Neutrophil (primary cell): ENCODE data around the gene ATP9A.
"Not testable (repeated sequence)": the region's sequence is repeated elsewhere in the genome, so short reads cannot be mapped to it uniquely, and the experiment has no call there.

Source experiments
- H3K27ac ChIP-seq: fragments of 200-600 bp; sonication (generic); 2 replicates; pipeline ENCODE4 v1.5.1; 2016; ENCODE audit warnings: mild to moderate bottlenecking, moderate library complexity
- H3K27me3 ChIP-seq: fragments of 200-600 bp; sonication (generic); 2 replicates; pipeline ENCODE4 v1.6.0; 2016; ENCODE audit warnings: mild to moderate bottlenecking
- H3K36me3 ChIP-seq: fragments of 200-600 bp; sonication (generic); 2 replicates; pipeline ENCODE4 v1.5.1; 2017
- H3K4me1 ChIP-seq, 2 experiments: fragments of 200-600 bp in 1 of 2; sonication (generic) in 1 of 2; 1 replicate in 1 of 2; 2 replicates in 1 of 2; pipeline versions ENCODE4 v1.5.1 to v1.6.1; 2013 to 2016; ENCODE audit warnings: low read depth in 1 of 2, low read length in 1 of 2, mild to moderate bottlenecking in 1 of 2, moderate library complexity in 1 of 2; ENCODE audit not compliant: control insufficient read depth in 1 of 2, insufficient read depth in 1 of 2
- H3K4me3 ChIP-seq, 2 experiments: fragments of 200-600 bp in 1 of 2; sonication (generic) in 1 of 2; 1 replicate in 1 of 2; 2 replicates in 1 of 2; pipeline ENCODE4 v1.5.1; 2013 to 2016; ENCODE audit warnings: low read depth in 1 of 2, low read length in 1 of 2, mild to moderate bottlenecking in 1 of 2, moderate library complexity in 1 of 2
- H3K9me3 ChIP-seq: fragments of 200-600 bp; sonication (generic); 2 replicates; pipeline ENCODE4 v1.5.1; 2016
- CTCF ChIP-seq: fragments of 200-600 bp; sonication (generic); IDR thresholded peaks from 2 replicates; pipeline ENCODE4 v1.5.1; 2016; ENCODE audit warnings: antibody characterized with exemption

ATP9A gene

GRCh38 chr20:51756653-51757052 lies 11.5 kb downstream of the ATP9A start:
- Histone ChIP-seq H3K4me1 (peaks cover 0 to 3% of the 10 kb centered on the region in 2 experiments), H3K27ac (no peak overlapping the region), H3K36me3 (no peaks in the 10 kb centered on the region), H3K27me3 (no peaks in the 10 kb centered on the region), H3K9me3 (no peaks in the 10 kb centered on the region), H3K4me3 (no peak overlapping the region)
- no peak for TF ChIP-seq CTCF

- H3K27ac ChIP-seq, H3K27me3 ChIP-seq, H3K4me3 ChIP-seq, H3K4me1 ChIP-seq, H3K36me3 ChIP-seq, H3K9me3 ChIP-seq: not testable (repeated sequence)
Measured at GRCh38 chr20:51753220-51753619, 15.0 kb downstream of the ATP9A start.

GRCh38 chr20:51752343-51752951 lies 15.7 kb downstream of the ATP9A start:
- H3K4me3 ChIP-seq: no peak overlapping the region
- no peaks in the 10 kb centered on the region for H3K9me3 ChIP-seq
- no peak for TF ChIP-seq CTCF
- H3K27ac ChIP-seq: no peak overlapping the region
- H3K27me3 ChIP-seq: no peaks in the 10 kb centered on the region
- H3K36me3 ChIP-seq: no peaks in the 10 kb centered on the region
- H3K4me1 ChIP-seq: no peaks in the 10 kb centered on the region

GRCh38 chr20:51750770-51751388 lies 17.3 kb downstream of the ATP9A start:
- Histone ChIP-seq H3K27ac (no peak overlapping the region), H3K4me3 (no peak overlapping the region)
- TF ChIP-seq CTCF: no peak

GRCh38 chr20:51750037-51750769 lies 18.0 kb downstream of the ATP9A start:
- Histone ChIP-seq H3K4me3 (no peak overlapping the region), H3K4me1 (no peaks in the 10 kb centered on the region), H3K9me3 (no peaks in the 10 kb centered on the region), H3K36me3 (no peaks in the 10 kb centered on the region), H3K27ac (no peak overlapping the region), H3K27me3 (no peaks in the 10 kb centered on the region)
- TF ChIP-seq CTCF: no peak

More at GRCh38 chr20:51750770-51751388, 17.3 kb downstream of the ATP9A start:
- H3K36me3 ChIP-seq: no peaks in the 10 kb centered on the region
- H3K27me3 ChIP-seq: no peaks in the 10 kb centered on the region
- no peaks in the 10 kb centered on the region for H3K9me3 ChIP-seq
- no peaks in the 10 kb centered on the region for H3K4me1 ChIP-seq

GRCh38 chr20:51749674-51750036 lies 18.5 kb downstream of the ATP9A start:
- H3K36me3 ChIP-seq: no peaks in the 10 kb centered on the region
- H3K9me3 ChIP-seq: no peaks in the 10 kb centered on the region
- TF ChIP-seq CTCF: no peak
- H3K27me3 ChIP-seq: no peaks in the 10 kb centered on the region
- H3K4me3 ChIP-seq: no peak overlapping the region
- no peaks in the 10 kb centered on the region for H3K4me1 ChIP-seq
- no peak overlapping the region for H3K27ac ChIP-seq
